Measurements from ENCODE around the gene LYRM1. TPM values are rescaled to one million over a fixed set of nuclear protein-coding genes. Genes with fewer than 3 reads are reported as not detected.

Gene LYRM1
- total and polyA plus RNA-seq, 2 of the 4 experiments (the other 2 are of a cell fraction): 19.0 to 35.0 TPM

GRCh38 chr16:20884240-20884556 lies 16.4 kb upstream of the LYRM1 start:
- H4K91ac ChIP-seq (ENCODE audit: insufficient read depth, low read depth, low read length): no peak overlapping the region
- no peaks in the 10 kb centered on the region for H3K36me3 ChIP-seq (ENCODE audit: control insufficient read depth, insufficient read depth, low read length)
- BruUV-seq (replicated peaks): no TSS peak
- H2AK9ac ChIP-seq (replicated peaks; ENCODE audit: low read depth, low read length, poor library complexity): no peak overlapping the region
- H3K27ac ChIP-seq (ENCODE audit: insufficient read depth, low read length): no peak overlapping the region
- CTCF ChIA-PET: interaction anchor here (1.4 kb wide), 1 partner anchor 18 kb away, joined by 4 read pairs; no protein-coding TSS in a partner anchor
- H2AFZ ChIP-seq (replicated peaks; ENCODE audit: low read length, poor library complexity): no peak overlapping the region
- H3K23ac ChIP-seq (ENCODE audit: low read depth, low read length): no peak overlapping the region
- H4K8ac ChIP-seq (ENCODE audit: low read depth in 2 of 2, low read length in 2 of 2): peak overlapping the region in 1 of 2 experiments; percentile 3; a peak in 1 of 4 replicates
- H3K4me2 ChIP-seq (ENCODE audit: low read depth, low read length): no peak overlapping the region; the same call in 1 of the 2 replicates
- no peak overlapping the region for H3K4ac ChIP-seq (ENCODE audit: low read depth, low read length)
- in situ Hi-C loops (cut with MboI; ENCODE audit: low sequenced_read_pairs) (no loop called here), intact Hi-C loops (cut with micrococcal nuclease) (loop anchor here (2.0 kb wide), 1 partner anchor 17 kb away; no protein-coding TSS in a partner anchor), dilution Hi-C loops (cut with HindIII; ENCODE audit: low sequenced_read_pairs, unreplicated experiment) (no loop called here)
- ATAC-seq (ENCODE audit: low read depth) (peak; percentile 79), DNase-seq (peak; percentile 88)
- H2BK120ac ChIP-seq (ENCODE audit: low read depth, low read length): no peak overlapping the region
- H3K18ac ChIP-seq (ENCODE audit: low read depth, low read length): no peak overlapping the region
- H2BK15ac ChIP-seq (ENCODE audit: low read depth, low read length): 0 out of 3 replicates have a peak overlapping the region, but pooled peaks have one; percentile 6
- H3K27me3 ChIP-seq (ENCODE audit: control insufficient read depth, insufficient read depth, low read length): no peaks in the 10 kb centered on the region
- H3K9me1 ChIP-seq (ENCODE audit: insufficient read depth, low read length): peaks cover 26% of the 10 kb centered on the region
- no peak overlapping the region for H2BK20ac ChIP-seq (ENCODE audit: low read depth, low read length)
- WGBS, 2 experiments (ENCODE audit: extremely low coverage in 2 of 2, insufficient read length in 1 of 2): no CpG with 5 or more reads among the region's 1 CpG
- no peaks in the 10 kb centered on the region for H3K9me3 ChIP-seq (ENCODE audit: control insufficient read depth, insufficient read depth, low read length)
- H3K14ac ChIP-seq (replicated peaks; ENCODE audit: low read depth, low read length): no peak overlapping the region
- no peak overlapping the region for H3K4me3 ChIP-seq (ENCODE audit: insufficient read depth, low read depth, low read length)
- no peak overlapping the region for H3K56ac ChIP-seq (ENCODE audit: extremely low read depth, insufficient read depth, low read length)
- POLR2A ChIA-PET (ENCODE audit: unreplicated experiment): no interaction called here
- H4K5ac ChIP-seq (ENCODE audit: low read depth, low read length): no peak overlapping the region
- H3K4me1 ChIP-seq (ENCODE audit: control insufficient read depth, insufficient read depth, low read length): peaks cover 17% of the 10 kb centered on the region
- H3K9ac ChIP-seq (ENCODE audit: low read depth, low read length): no peak overlapping the region
- TF ChIP-seq SMC3 (IDR thresholded peaks at IDR 0.05; ENCODE audit: low read depth, low read length) (no peak), MAZ (IDR thresholded peaks at IDR 0.05; ENCODE audit: borderline replicate concordance, low read depth, low read length) (0 out of 2 replicates have a peak, but pooled peaks have one; percentile 13), CEBPB (IDR thresholded peaks at IDR 0.05; ENCODE audit: low read depth, low read length) (peak; percentile 85)
- H4K20me1 ChIP-seq (ENCODE audit: insufficient read depth, low read length): peaks cover 51% of the 10 kb centered on the region; the same call in 1 of the 2 replicates
- H2BK5ac ChIP-seq (ENCODE audit: low read depth, low read length, poor library complexity, severe bottlenecking): peak overlapping the region; percentile 30
- H2AK5ac ChIP-seq (ENCODE audit: low read depth, low read length): no peak overlapping the region
- peaks cover 10 to 79% of the 10 kb centered on the region in 2 experiments; a peak in 3 of 4 replicates for H3K79me1 ChIP-seq (ENCODE audit: low read depth in 1 of 2, low read length in 2 of 2)

Measured in IMR-90 (cell line).